Bronchial epithelial cell (primary cell): ENCODE data around the gene BOC. TPM values are rescaled to one million over a fixed set of nuclear protein-coding genes. Genes with fewer than 3 reads are reported as not detected.
A peak's percentile ranks its signal among the peaks of the same experiment; 100 is the strongest.

Experiments used
- DNase-seq: peaks from one replicate; pipeline ENCODE4 v3.0.0-alpha.2; 2010; ENCODE audit warnings: low read depth
- FAIRE-seq: peaks from 2 replicates; lab custom pipeline; 2011; peaks lifted over from hg19 to GRCh38; lab: Jason Lieb, UNC
- H3K27me3 ChIP-seq: 2 replicates; pipeline ENCODE4 v1.5.1; 2011; ENCODE audit warnings: low read length; ENCODE audit not compliant: control insufficient read depth, insufficient read depth
- H3K36me3 ChIP-seq: 2 replicates; pipeline ENCODE4 v1.5.1; 2011; ENCODE audit warnings: low read length; ENCODE audit not compliant: control insufficient read depth, insufficient read depth
- H3K4me3 ChIP-seq: 2 replicates; pipeline ENCODE4 v1.5.1; 2011; ENCODE audit warnings: mild to moderate bottlenecking, low read depth, low read length, control low read depth
- CTCF ChIP-seq: IDR thresholded peaks from 2 replicates; pipeline ENCODE4 v1.5.1; 2011; ENCODE audit warnings: mild to moderate bottlenecking, moderate library complexity, low read length, control low read depth, inconsistent platforms; ENCODE audit not compliant: insufficient read depth, severe bottlenecking
- total RNA-seq: library from RNA; depleted of rRNA; stranded (reverse); fragments of >200 nt; gene quantifications from 2 replicates; pipeline ENCODE4 v1.2.1, GENCODE V29; 2014

BOC gene
- total RNA-seq, 1 donor from 2014 or later, result 1.3 TPM

GRCh38 chr3:113173102-113173501 lies 38.3 kb upstream of the BOC start:
- TF ChIP-seq CTCF, result no peak
- Histone ChIP-seq H3K4me3 (no peak overlapping the region), H3K27me3 (peaks cover 2% of the 10 kb centered on the region), H3K36me3 (no peaks in the 10 kb centered on the region)
- FAIRE-seq, result no peak
- no peak for DNase-seq

GRCh38 chr3:113174304-113174703 lies 37.1 kb upstream of the BOC start:
- Histone ChIP-seq H3K36me3 (no peaks in the 10 kb centered on the region), H3K27me3 (peaks cover 3% of the 10 kb centered on the region), H3K4me3 (no peak overlapping the region)
- no peak for TF ChIP-seq CTCF
- no peak for DNase-seq
- FAIRE-seq, result no peak

- Histone ChIP-seq H3K4me3 (no peak overlapping the region), H3K27me3 (peaks cover 3% of the 10 kb centered on the region), H3K36me3 (no peaks in the 10 kb centered on the region)
- no peak for TF ChIP-seq CTCF
- no peak for DNase-seq
- no peak for FAIRE-seq
Measured at GRCh38 chr3:113174801-113175485, 36.4 kb upstream of the BOC start.

- no peak for FAIRE-seq
- TF ChIP-seq CTCF, result no peak
- Histone ChIP-seq H3K36me3 (no peaks in the 10 kb centered on the region), H3K27me3 (peaks cover 3% of the 10 kb centered on the region), H3K4me3 (no peak overlapping the region)
- DNase-seq, result no peak
Measured at GRCh38 chr3:113177526-113177925, 33.8 kb upstream of the BOC start.

DNA sequence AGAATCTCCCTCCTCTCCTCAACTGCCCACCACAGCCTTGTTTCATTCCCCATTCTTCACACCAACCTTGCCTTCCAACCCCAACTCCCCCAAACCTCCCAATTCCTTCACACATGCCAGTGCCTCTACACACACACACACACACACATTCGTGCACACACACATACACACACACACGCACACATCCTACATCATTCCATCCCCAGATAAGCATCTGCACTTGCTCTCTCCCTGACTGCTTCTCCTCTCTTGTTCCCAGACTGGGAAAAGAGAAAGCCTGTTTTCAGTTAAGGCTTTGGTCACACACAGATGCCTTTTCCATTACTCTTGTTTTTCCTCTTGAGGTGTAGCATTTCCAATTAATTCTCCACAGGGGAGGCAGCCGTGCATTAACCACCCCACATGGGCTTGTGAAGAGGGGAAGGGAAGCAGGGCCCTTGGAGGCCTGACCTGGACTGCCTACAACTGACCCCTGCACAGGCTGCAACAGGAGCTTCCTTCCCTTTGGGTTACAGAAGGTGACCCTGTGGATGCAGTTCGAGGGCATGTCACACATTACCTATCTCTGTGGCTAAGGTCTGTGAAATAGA lies 32.0 kb upstream of the BOC start:
- H3K27me3 ChIP-seq, result peaks cover 3% of the 10 kb centered on the region
- TF ChIP-seq CTCF, result no peak
- no peaks in the 10 kb centered on the region for H3K36me3 ChIP-seq
- DNase-seq (no peak), FAIRE-seq (peak; percentile 77)
- H3K4me3 ChIP-seq, result no peak overlapping the region
